Mucosa of descending colon (tissue), 3 donors: ENCODE results near the gene TRAF5. TPM values are rescaled to one million over a fixed set of nuclear protein-coding genes. Genes with fewer than 3 reads are reported as not detected.

Experiments used
- ATAC-seq: fragments of 200-7000 bp; cut with Tn5 transposase; one replicate; pipeline ENCODE4 v1.9.1; 2020; ENCODE audit warnings: mild to moderate bottlenecking, moderate library complexity
- DNase-seq, 3 donors: peaks; one replicate each; pipeline ENCODE4 v3.0.0-alpha.2; 2020
- H3K36me3 ChIP-seq: fragments of 200-600 bp; one replicate; pipeline ENCODE4 v1.8.0; 2021; ENCODE audit warnings: low read depth, mild to moderate bottlenecking
- H3K4me1 ChIP-seq: fragments of 200-600 bp; one replicate; pipeline ENCODE4 v1.8.0; 2021; ENCODE audit warnings: low read depth, mild to moderate bottlenecking
- H3K4me3 ChIP-seq: fragments of 200-600 bp; one replicate; pipeline ENCODE4 v1.8.0; 2021; ENCODE audit warnings: mild to moderate bottlenecking
- H3K9me3 ChIP-seq: fragments of 200-600 bp; one replicate; pipeline ENCODE4 v1.8.0; 2021; ENCODE audit warnings: mild to moderate bottlenecking
- intact Hi-C, 2 donors: fragments of 100-400 bp; cut with DNase I in 1 of 2; cut with micrococcal nuclease in 1 of 2; formaldehyde crosslinking; loops; one replicate each; pipeline versions ENCODE4 v1.11.0 to v1.11.1; 2022; cut with DNase I, micrococcal nuclease
- total RNA-seq, 3 donors: library from RNA; stranded (reverse); fragmentation: NEBNext Ultra II Directional in 2 of 3; extraction: Animal tissue kit (Norgen Biotek cat#: 25700) in 2 of 3; gene quantifications; one replicate each; pipeline versions ENCODE4 v1.2.1 to v1.2.4, GENCODE V29; 2021 to 2023
- TF ChIP-seq, protein P1 (sequence below): fragments of 200-600 bp; IDR thresholded peaks from one replicate; pipeline ENCODE4 v1.8.0; 2022; ENCODE audit warnings: antibody characterized with exemption, mild to moderate bottlenecking
- donor health status: DM: no; HTN: no; CAD: no; lungs with moderate emphysema.
- donor health status: DM: no; HTN: no; CAD: no.
- donor health status: DM: no; HTN: yes; CAD: no.

The TRAF5 gene
- total RNA-seq, 3 donors from 2014 or later, result 19.4 to 28.5 (median 23.9) TPM

DNA sequence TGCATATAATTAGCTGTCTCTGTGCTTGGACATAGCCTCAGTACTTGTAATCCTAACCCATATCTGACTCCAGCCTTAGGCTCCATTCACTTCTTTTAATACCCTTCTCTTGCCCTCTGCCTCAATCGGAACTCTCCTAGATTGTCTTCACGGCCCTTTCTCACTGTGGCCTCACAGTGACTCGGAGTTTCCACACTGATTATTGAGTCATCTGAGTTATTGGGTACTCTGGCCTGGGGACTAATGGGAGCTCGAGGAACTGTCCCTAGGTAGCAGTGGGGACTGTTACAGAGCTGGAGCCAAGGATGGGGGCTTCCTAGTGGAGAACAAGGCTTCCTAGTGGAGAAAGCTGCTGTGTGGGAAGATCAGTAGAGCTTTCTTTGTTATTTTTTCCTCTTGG lies 17.0 kb downstream of the TRAF5 start:
- Histone ChIP-seq H3K4me3 (no peak overlapping the region), H3K4me1 (peaks cover 22% of the 10 kb centered on the region), H3K36me3 (no peaks in the 10 kb centered on the region), H3K9me3 (no peaks in the 10 kb centered on the region)
- ATAC-seq (no peak), DNase-seq (no peak)
- TF ChIP-seq, protein P1, sequence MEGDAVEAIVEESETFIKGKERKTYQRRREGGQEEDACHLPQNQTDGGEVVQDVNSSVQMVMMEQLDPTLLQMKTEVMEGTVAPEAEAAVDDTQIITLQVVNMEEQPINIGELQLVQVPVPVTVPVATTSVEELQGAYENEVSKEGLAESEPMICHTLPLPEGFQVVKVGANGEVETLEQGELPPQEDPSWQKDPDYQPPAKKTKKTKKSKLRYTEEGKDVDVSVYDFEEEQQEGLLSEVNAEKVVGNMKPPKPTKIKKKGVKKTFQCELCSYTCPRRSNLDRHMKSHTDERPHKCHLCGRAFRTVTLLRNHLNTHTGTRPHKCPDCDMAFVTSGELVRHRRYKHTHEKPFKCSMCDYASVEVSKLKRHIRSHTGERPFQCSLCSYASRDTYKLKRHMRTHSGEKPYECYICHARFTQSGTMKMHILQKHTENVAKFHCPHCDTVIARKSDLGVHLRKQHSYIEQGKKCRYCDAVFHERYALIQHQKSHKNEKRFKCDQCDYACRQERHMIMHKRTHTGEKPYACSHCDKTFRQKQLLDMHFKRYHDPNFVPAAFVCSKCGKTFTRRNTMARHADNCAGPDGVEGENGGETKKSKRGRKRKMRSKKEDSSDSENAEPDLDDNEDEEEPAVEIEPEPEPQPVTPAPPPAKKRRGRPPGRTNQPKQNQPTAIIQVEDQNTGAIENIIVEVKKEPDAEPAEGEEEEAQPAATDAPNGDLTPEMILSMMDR, result no peak
- intact Hi-C loops, result no loop called here

DNA sequence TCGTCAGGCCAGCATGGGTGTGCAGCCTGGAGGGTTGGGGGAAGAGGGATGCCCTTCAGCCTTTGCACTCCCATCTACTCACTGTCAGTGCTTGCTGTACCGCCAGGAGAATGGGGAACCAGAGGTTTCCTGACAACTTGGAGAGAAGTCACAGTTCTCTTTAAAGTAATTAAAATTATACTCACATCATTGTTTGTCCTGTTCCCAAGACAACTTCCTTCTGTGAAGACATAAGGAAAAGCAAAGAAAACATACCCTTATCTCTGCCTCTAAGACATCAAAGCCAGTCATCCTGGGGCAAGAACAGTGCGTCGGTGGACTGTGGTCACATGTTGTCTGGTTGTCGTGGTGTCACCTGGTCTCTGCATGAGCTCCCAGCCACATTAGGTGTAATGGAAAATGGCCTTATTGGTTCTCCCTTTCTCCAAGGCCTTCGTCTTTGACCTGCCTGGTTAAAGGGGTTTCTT lies 17.6 kb downstream of the TRAF5 start:
- DNase-seq (no peak), ATAC-seq (peak; percentile 76)
- Histone ChIP-seq H3K4me1 (peaks cover 19% of the 10 kb centered on the region), H3K36me3 (no peaks in the 10 kb centered on the region), H3K9me3 (no peaks in the 10 kb centered on the region), H3K4me3 (no peak overlapping the region)
- intact Hi-C loops, result no loop called here
- TF ChIP-seq, protein P1, result no peak

DNA sequence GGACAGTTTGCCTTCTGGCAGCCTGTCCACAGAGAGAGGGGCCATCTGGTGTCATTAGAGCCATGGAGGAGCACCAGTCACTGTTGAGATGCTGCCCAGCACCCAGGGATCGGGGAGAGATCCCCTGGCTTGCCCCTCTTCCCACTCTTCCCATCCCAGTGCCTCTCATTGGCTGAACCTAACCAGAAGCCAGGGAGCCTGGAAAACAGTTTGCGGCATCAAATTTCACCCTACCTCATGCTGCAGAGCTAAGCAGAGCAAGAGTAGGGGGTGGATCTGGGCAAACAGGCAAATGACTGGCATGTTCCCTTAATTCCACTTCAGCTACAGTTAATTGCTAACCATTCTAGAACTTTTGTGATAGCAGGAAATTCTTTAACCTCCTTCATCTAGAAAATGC lies 19.1 kb downstream of the TRAF5 start:
- TF ChIP-seq, protein P1, result no peak

DNA sequence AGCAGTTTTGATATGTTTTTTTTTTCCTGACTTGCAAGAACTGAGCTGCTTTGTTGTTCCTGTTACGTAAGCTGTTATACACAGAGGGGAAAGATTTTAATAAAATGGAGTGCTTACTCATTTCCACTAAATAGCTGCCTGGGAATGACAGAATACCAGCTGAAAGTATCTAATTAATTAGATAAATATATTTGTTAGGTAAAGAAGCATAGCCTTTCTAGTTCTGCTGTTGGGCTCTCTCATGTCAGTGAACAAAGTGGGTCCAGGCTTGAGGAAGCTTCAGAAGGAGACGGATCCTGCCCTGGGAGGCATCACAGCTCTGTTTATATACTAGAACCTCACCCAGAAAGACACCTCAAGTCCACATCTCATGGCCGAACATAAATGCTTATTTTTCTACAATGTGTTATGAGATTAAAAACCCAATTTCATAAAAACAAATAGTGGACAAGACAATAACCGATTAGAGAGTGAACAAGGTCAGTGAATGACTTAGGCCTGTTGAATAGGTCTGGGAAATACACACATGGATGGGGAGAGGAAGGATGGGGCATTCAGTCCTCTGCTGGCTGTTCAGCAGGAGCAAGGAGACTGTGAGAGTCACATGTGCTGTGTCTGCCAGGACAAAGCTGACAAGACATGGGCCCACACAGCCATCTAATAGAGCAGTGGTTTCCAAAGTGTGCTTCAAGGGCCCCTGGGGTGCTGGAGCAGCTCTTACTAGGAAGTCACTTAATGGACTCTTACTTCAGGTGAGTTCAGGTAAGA lies 20.6 kb downstream of the TRAF5 start:
- Histone ChIP-seq H3K9me3 (no peaks in the 10 kb centered on the region), H3K4me1 (peaks cover 6% of the 10 kb centered on the region), H3K4me3 (no peak overlapping the region), H3K36me3 (no peaks in the 10 kb centered on the region)
- ATAC-seq, result no peak
- intact Hi-C loops, result no loop called here
- TF ChIP-seq, protein P1, result no peak
- DNase-seq, result no peak

More for the DNA sequence above, 19.1 kb downstream of the TRAF5 start:
- H3K9me3 ChIP-seq, result no peaks in the 10 kb centered on the region
- H3K4me1 ChIP-seq, result peaks cover 13% of the 10 kb centered on the region
- no peaks in the 10 kb centered on the region for H3K36me3 ChIP-seq
- ATAC-seq (no peak), DNase-seq (no peak)
- intact Hi-C loops, result no loop called here
- H3K4me3 ChIP-seq, result no peak overlapping the region

DNA sequence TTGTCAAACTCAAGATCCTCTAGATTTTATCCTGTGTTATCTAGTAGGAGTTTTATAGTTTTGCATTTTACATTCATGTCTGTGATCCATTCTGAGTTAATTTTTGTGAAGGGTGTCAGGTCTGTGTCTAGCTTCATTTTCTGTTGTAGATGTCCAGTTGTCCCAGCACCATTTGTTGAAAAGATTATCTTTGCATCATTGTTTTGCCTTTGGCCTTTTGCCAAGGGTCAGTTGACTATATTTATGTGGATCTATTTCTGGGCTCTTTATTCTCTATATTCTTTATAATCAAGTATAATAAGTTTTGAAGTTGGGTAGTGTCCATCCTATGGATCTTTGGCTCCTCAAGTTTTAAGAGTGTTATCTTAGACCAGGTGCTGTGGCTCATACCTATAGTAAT lies 21.9 kb downstream of the TRAF5 start:
- Histone ChIP-seq H3K9me3 (no peaks in the 10 kb centered on the region), H3K36me3 (no peaks in the 10 kb centered on the region), H3K4me1 (peaks cover 16% of the 10 kb centered on the region), H3K4me3 (no peak overlapping the region)
- no peak for DNase-seq
- no peak for ATAC-seq
- TF ChIP-seq, protein P1, result no peak
- intact Hi-C loops, result no loop called here
